Transverse colon (tissue), 4 donors: ENCODE data around the gene HIF1A.

Experiments used
- POLR2A ChIP-seq: fragments of 450-650 bp; IDR thresholded peaks from one replicate; pipeline ENCODE4 v1.6.1; 2016; ENCODE audit warnings: antibody characterized with exemption, mild to moderate bottlenecking, moderate library complexity
- POLR2AphosphoS5 ChIP-seq, 3 donors: sonication (generic); formaldehyde crosslinking; IDR thresholded peaks; one replicate each; pipeline ENCODE4 v1.6.1; 2016; ENCODE audit warnings: antibody characterized with exemption in 3 of 3
- TF ChIP-seq, protein P1 (sequence below), 5 experiments: fragments of 200-600 bp in 3 of 5; fragments of 450-650 bp in 2 of 5; sonication (generic) in 3 of 5; IDR thresholded peaks; 1 replicate in 2 of 5; 2 replicates in 3 of 5; pipeline ENCODE4 v1.5.1; 2016 to 2017; ENCODE audit warnings: antibody characterized with exemption in 5 of 5, inconsistent platforms in 3 of 5, mild to moderate bottlenecking in 2 of 5, moderate library complexity in 1 of 5

- TF ChIP-seq, protein P1, sequence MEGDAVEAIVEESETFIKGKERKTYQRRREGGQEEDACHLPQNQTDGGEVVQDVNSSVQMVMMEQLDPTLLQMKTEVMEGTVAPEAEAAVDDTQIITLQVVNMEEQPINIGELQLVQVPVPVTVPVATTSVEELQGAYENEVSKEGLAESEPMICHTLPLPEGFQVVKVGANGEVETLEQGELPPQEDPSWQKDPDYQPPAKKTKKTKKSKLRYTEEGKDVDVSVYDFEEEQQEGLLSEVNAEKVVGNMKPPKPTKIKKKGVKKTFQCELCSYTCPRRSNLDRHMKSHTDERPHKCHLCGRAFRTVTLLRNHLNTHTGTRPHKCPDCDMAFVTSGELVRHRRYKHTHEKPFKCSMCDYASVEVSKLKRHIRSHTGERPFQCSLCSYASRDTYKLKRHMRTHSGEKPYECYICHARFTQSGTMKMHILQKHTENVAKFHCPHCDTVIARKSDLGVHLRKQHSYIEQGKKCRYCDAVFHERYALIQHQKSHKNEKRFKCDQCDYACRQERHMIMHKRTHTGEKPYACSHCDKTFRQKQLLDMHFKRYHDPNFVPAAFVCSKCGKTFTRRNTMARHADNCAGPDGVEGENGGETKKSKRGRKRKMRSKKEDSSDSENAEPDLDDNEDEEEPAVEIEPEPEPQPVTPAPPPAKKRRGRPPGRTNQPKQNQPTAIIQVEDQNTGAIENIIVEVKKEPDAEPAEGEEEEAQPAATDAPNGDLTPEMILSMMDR (IDR thresholded peaks at IDR 0.05) = no peak
- no peak for TF ChIP-seq POLR2A
- no peak for TF ChIP-seq POLR2AphosphoS5 (IDR thresholded peaks at IDR 0.05)
Measured at GRCh38 chr14:61681413-61681812, 13.9 kb upstream of the HIF1A start.
